PFSK-1 (cell line): Measurements from ENCODE around the gene ERMP1.

Source experiments
- FOXP2 ChIP-seq: optimal IDR thresholded peaks from 2 replicates; pipeline ENCODE3; 2011; ENCODE audit warnings: borderline replicate concordance, control low read depth, inconsistent platforms; ENCODE audit not compliant: insufficient read depth; ENCODE audit errors: extremely low read length, extremely low read depth
- POLR2AphosphoS5 ChIP-seq: IDR thresholded peaks from 2 replicates; pipeline ENCODE4 v1.6.1; 2012; ENCODE audit warnings: low read depth, mild to moderate bottlenecking, control low read depth, low read length, moderate library complexity
- REST ChIP-seq, 2 experiments: IDR thresholded peaks; 2 replicates each; pipeline versions ENCODE4 v1.6.1 to v1.8.0; 2011 to 2012; ENCODE audit warnings: low read depth in 2 of 2, low read length in 2 of 2, control low read depth in 1 of 2, inconsistent platforms in 1 of 2, mild to moderate bottlenecking in 1 of 2, moderate library complexity in 1 of 2; ENCODE audit not compliant: insufficient read depth in 1 of 2
- SIN3A ChIP-seq: IDR thresholded peaks from 2 replicates; pipeline ENCODE4 v1.6.1; 2012; ENCODE audit warnings: mild to moderate bottlenecking, low read length, moderate library complexity, borderline replicate concordance; ENCODE audit not compliant: insufficient read depth
- TAF1 ChIP-seq: IDR thresholded peaks from 2 replicates; pipeline ENCODE4 v1.6.1; 2012; ENCODE audit warnings: low read length, control low read depth, borderline replicate concordance; ENCODE audit not compliant: insufficient read depth

ERMP1 gene

DNA sequence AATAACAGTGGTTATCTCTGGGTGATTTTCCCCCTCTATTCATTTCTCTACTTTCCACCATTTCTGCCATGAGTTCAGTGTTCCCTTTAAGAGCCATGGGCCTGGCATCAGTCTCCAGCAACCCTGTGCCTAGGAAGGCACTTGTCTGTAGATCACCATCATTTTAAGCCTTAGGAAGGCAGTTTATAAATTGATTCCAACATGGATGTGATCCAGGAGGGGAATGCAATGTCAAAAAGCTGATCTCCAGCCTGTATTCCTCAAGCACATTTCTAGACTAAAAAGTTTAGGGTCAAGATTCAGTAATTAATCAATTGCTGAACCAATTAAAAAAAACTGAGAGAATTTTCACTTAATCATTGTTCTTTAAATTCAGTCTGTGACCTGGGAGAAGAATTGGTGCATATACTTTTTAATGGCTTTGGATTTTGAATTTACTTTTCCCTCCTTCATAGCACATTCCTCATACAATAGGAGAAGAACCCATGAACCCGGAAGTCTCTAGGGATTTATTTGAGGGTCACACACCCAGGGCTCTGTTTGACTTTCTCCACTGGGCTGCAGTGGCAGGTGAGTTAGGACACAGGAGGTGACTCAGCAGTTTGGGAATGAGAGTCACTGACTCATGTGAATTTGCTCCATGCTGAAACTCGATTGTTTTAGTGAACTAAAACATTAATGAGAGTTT is 6.1 kb upstream of the ERMP1 start:
- no peak for TF ChIP-seq REST (IDR thresholded peaks at IDR 0.05; ENCODE audit: insufficient read depth in 1 of 2, low read depth in 2 of 2, low read length in 2 of 2)
- TF ChIP-seq FOXP2 = no peak
- no peak for TF ChIP-seq SIN3A
- TF ChIP-seq POLR2AphosphoS5 = no peak
- no peak for TF ChIP-seq TAF1

- TF ChIP-seq TAF1 (no peak), REST (IDR thresholded peaks at IDR 0.05; ENCODE audit: insufficient read depth in 1 of 2, low read depth in 2 of 2, low read length in 2 of 2) (no peak), FOXP2 (no peak), SIN3A (no peak), POLR2AphosphoS5 (no peak)
These were observed 2.9 kb upstream of the ERMP1 start for GRCh38 chr9:5835808-5836207.

DNA sequence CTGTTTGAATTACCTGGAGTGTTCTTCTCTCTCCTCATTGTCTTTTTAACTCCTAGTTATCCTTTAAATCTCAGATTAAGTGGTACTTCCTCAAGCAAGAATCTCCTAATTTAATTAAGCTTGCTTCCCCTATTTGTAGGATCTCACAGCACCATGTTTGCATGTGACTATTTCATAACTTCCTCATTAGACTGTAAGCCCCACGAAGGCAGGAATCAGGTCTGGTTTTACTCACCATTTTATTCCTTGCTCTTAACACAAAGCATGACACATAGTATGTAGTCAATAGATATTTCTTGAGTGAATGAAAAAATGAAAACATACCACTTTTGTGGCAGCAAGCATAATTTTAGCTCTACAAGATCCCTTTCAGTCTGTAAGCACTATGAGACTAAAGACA is 1.3 kb upstream of the ERMP1 start:
- TF ChIP-seq REST (IDR thresholded peaks at IDR 0.05; ENCODE audit: insufficient read depth in 1 of 2, low read depth in 2 of 2, low read length in 2 of 2) (no peak), TAF1 (no peak), FOXP2 (no peak), POLR2AphosphoS5 (no peak), SIN3A (no peak)

DNA sequence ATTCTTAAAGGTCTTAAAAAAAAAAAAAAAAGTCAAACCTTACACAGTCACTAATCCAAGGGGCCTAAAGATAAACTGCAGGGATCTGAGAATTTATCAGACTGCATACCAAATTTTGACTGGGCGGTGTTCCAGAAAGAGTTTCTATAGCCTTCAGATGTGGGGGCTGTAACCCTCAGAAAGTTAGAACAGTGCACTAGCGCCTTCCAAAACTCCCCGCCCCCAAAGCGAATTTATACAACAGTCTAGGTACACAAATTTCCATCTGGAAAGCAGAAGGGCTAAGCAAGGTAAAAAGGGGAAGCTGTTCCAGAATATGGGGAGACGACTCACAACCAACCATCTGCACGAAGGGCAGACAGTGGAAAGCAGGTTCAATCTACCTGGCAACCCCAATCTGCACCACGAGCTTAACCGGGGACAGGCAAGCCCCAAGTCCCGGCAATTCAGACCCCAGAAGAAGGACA is 813 bp downstream of the ERMP1 start:
- TF ChIP-seq TAF1 = no peak
- no peak for TF ChIP-seq SIN3A
- no peak for TF ChIP-seq REST (IDR thresholded peaks at IDR 0.05; ENCODE audit: insufficient read depth in 1 of 2, low read depth in 2 of 2, low read length in 2 of 2)
- TF ChIP-seq FOXP2 = no peak
- TF ChIP-seq POLR2AphosphoS5 = no peak

DNA sequence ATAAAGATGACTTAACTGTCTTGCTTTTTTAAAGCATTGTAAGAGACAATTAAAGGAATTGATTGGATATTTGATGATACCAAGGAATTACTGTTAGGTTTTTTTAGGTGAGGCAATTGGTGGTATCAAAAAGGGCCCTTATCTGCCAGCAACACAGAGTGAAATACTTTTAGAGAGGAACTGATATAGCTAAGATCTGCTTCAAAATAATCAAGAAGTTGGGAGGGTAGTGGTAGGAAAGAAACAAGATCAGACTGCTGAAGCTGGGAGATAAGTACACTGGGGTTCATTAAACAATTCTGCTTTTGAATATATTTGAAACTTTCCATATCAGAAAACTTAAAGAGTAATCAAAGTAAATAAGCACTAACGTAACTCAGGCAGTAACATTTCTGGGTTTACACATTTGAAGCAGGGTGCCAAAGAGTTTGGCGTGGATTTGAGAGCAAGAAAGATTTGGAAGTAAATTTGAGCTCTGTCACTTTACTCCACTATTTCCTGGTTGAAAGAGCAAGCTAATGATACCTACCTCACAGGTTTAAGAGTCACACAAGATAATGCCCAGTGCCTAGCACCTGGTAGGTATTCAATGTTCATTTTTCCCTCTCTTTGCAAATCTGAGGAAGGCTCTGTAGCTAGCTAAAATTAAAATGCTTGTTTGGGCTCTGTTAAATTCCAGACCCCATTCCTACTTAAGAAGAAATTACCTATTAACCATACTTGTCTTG is 6.9 kb downstream of the ERMP1 start:
- TF ChIP-seq TAF1 = no peak
- no peak for TF ChIP-seq SIN3A
- TF ChIP-seq REST (IDR thresholded peaks at IDR 0.05; ENCODE audit: insufficient read depth in 1 of 2, low read depth in 2 of 2, low read length in 2 of 2) = no peak
- no peak for TF ChIP-seq POLR2AphosphoS5
- TF ChIP-seq FOXP2 = no peak
